Suprapubic skin (tissue), 4 donors: ENCODE data around the gene NMRK2. TPM values are rescaled to one million over a fixed set of nuclear protein-coding genes. Genes with fewer than 3 reads are reported as not detected.
"Not testable (repeated sequence)": the region's sequence is repeated elsewhere in the genome, so short reads cannot be mapped to it uniquely, and the experiment has no call there.

Experiments
- DNase-seq, 2 donors: peaks; one replicate each; pipeline ENCODE4 v3.0.0-alpha.2; 2019; ENCODE audit warnings: low spot score in 2 of 2
- H3K27ac ChIP-seq: fragments of 200-600 bp; sonication (generic); one replicate; pipeline ENCODE4 v1.5.1; 2019
- H3K27me3 ChIP-seq: fragments of 200-600 bp; sonication (generic); one replicate; pipeline ENCODE4 v1.5.1; 2019
- H3K36me3 ChIP-seq: fragments of 200-600 bp; sonication (generic); one replicate; pipeline ENCODE4 v1.5.1; 2019
- H3K4me1 ChIP-seq: fragments of 200-600 bp; sonication (generic); one replicate; pipeline ENCODE4 v1.5.1; 2019
- H3K4me3 ChIP-seq: fragments of 200-600 bp; sonication (generic); one replicate; pipeline ENCODE4 v1.5.1; 2019; ENCODE audit warnings: mild to moderate bottlenecking
- H3K9me3 ChIP-seq: fragments of 200-600 bp; sonication (generic); one replicate; pipeline ENCODE4 v1.5.1; 2019
- CTCF ChIP-seq, 2 donors: fragments of 200-600 bp in 1 of 2; fragments of 450-650 bp in 1 of 2; sonication (generic) in 1 of 2; IDR thresholded peaks; one replicate each; pipeline ENCODE4 v1.5.1; 2016 to 2019; ENCODE audit warnings: antibody characterized with exemption in 2 of 2, mild to moderate bottlenecking in 1 of 2, moderate library complexity in 1 of 2
- EP300 ChIP-seq: sonication (generic); formaldehyde crosslinking; IDR thresholded peaks from one replicate; pipeline ENCODE4 v1.6.1; 2017; ENCODE audit warnings: antibody characterized with exemption
- POLR2A ChIP-seq, 2 donors: fragments of 450-650 bp; IDR thresholded peaks; one replicate each; pipeline ENCODE4 v1.6.1; 2017; ENCODE audit warnings: antibody characterized with exemption in 2 of 2, mild to moderate bottlenecking in 2 of 2, moderate library complexity in 2 of 2
- POLR2AphosphoS5 ChIP-seq, 3 donors: sonication (generic); formaldehyde crosslinking; IDR thresholded peaks; one replicate each; pipeline ENCODE4 v1.6.1; 2017; ENCODE audit warnings: antibody characterized with exemption in 3 of 3
- WGBS: methylation state at CpG from one replicate; pipeline ENCODE4 v1.1.5; 2018; 5-methylcytosine and 5-hydroxymethylcytosine counted together
- total RNA-seq, 4 donors: library from RNA; depleted of rRNA; stranded (reverse); fragments of >200 nt; gene quantifications; one replicate each; pipeline ENCODE4 v1.1.0, GENCODE V29; 2016

NMRK2 gene
- total RNA-seq, 4 donors from 2014 or later, result not detected

GRCh38 chr19:3942790-3943409 is 10.0 kb downstream of the NMRK2 start:
- Histone ChIP-seq H3K4me3 (no peak overlapping the region), H3K36me3 (no peaks in the 10 kb centered on the region), H3K27me3 (no peaks in the 10 kb centered on the region), H3K4me1 (no peaks in the 10 kb centered on the region), H3K27ac (no peak overlapping the region), H3K9me3 (no peaks in the 10 kb centered on the region)
- 77% methylated on average over 8 of the region's 8 CpGs for WGBS
- TF ChIP-seq EP300 (no peak), POLR2A (IDR thresholded peaks at IDR 0.05) (no peak), POLR2AphosphoS5 (IDR thresholded peaks at IDR 0.05) (no peak), CTCF (IDR thresholded peaks at IDR 0.05) (no peak)
- no peak for DNase-seq

- Histone ChIP-seq H3K36me3 (no peaks in the 10 kb centered on the region), H3K27me3 (no peaks in the 10 kb centered on the region), H3K9me3 (no peaks in the 10 kb centered on the region), H3K27ac (no peak overlapping the region), H3K4me1 (no peaks in the 10 kb centered on the region), H3K4me3 (no peak overlapping the region)
- no peak for DNase-seq
- TF ChIP-seq POLR2AphosphoS5 (IDR thresholded peaks at IDR 0.05) (no peak), POLR2A (IDR thresholded peaks at IDR 0.05) (no peak), CTCF (IDR thresholded peaks at IDR 0.05) (no peak), EP300 (no peak)
- whole genome bisulfite sequencing, result 83% methylated on average over 11 of the region's 11 CpGs
Measured at GRCh38 chr19:3944018-3944721, 11.3 kb downstream of the NMRK2 start.

DNA sequence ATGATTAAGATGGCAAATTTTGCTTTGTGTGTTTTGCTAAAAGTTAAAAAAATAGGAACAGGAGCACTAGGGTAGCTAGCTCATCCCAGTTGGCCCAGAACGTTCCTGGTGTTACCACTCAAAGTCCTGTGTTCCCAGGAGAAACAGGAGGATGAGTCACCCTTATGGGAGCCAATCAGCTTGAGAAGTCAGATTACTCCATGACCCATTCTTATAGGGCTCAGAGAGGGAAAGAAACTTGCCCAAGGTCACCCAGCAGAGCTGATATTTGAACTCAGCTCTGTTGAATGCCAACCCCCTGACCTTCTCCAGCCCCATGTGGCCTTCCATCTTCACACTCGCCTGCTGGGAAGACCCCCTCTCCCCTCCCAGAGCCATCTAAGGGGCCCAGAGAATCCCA is 13.0 kb downstream of the NMRK2 start:
- TF ChIP-seq EP300 (no peak), POLR2A (IDR thresholded peaks at IDR 0.05) (no peak), CTCF (IDR thresholded peaks at IDR 0.05) (no peak), POLR2AphosphoS5 (IDR thresholded peaks at IDR 0.05) (no peak)
- Histone ChIP-seq H3K4me1 (no peaks in the 10 kb centered on the region), H3K27ac (no peak overlapping the region), H3K9me3 (no peaks in the 10 kb centered on the region), H3K4me3 (no peak overlapping the region), H3K27me3 (no peaks in the 10 kb centered on the region), H3K36me3 (no peaks in the 10 kb centered on the region)
- DNase-seq, result no peak
- 51% methylated on average over 2 of the region's 2 CpGs for WGBS

- 89% methylated on average over 15 of the region's 15 CpGs for WGBS
- not testable (repeated sequence) for H3K4me3 ChIP-seq, H3K4me1 ChIP-seq, DNase-seq, H3K27me3 ChIP-seq, H3K9me3 ChIP-seq, H3K36me3 ChIP-seq, H3K27ac ChIP-seq
Measured at GRCh38 chr19:3947316-3947933, 14.6 kb downstream of the NMRK2 start.

DNA sequence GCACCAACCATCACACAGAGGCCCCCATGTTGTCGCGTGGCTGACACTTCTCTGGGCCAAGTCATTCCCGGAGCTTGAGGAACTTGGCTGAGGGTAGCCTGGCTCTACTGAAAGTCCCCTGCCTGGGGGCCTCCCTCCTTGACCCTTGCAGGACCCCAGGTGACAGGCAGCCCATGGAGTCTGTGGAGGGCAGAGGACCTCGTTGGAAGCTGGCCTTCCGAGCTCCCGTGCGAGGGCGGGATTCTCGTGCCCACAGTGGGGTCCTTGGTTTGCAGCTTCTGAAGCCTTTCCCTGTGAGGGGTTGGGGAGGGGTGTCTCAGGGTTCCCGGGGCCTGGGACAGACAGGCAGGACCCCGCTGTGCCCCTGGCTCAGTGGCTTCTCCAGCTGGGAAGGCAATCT is 16.4 kb downstream of the NMRK2 start:
- Histone ChIP-seq H3K4me1 (peaks cover 8% of the 10 kb centered on the region), H3K4me3 (no peak overlapping the region), H3K36me3 (no peaks in the 10 kb centered on the region), H3K27ac (no peak overlapping the region), H3K9me3 (no peaks in the 10 kb centered on the region), H3K27me3 (no peaks in the 10 kb centered on the region)
- TF ChIP-seq EP300, result no peak
- TF ChIP-seq CTCF (IDR thresholded peaks at IDR 0.05), result no peak
- no peak for TF ChIP-seq POLR2AphosphoS5 (IDR thresholded peaks at IDR 0.05)
- TF ChIP-seq POLR2A (IDR thresholded peaks at IDR 0.05), result no peak
- DNase-seq, result no peak
- no CpG with 5 or more reads among the region's 11 CpGs for WGBS
